Mammary epithelial cell (primary cell): ENCODE results near the gene WLS.

Experiments
- EZH2 ChIP-seq: IDR thresholded peaks from 2 replicates; pipeline ENCODE4 v1.6.1; 2012; ENCODE audit warnings: low read length, inconsistent platforms, borderline replicate concordance
- TF ChIP-seq, protein P1 (sequence below), 2 donors: IDR thresholded peaks in 1 of 2; conservative IDR thresholded peaks in 1 of 2; 2 replicates each; pipeline ENCODE4 v1.5.1; 2011 to 2012; ENCODE audit warnings: inconsistent platforms in 2 of 2, low read length in 2 of 2, mild to moderate bottlenecking in 2 of 2, control low read depth in 1 of 2, low read depth in 1 of 2; ENCODE audit not compliant: insufficient read depth in 1 of 2; ENCODE audit errors: extremely low read depth in 1 of 2

DNA sequence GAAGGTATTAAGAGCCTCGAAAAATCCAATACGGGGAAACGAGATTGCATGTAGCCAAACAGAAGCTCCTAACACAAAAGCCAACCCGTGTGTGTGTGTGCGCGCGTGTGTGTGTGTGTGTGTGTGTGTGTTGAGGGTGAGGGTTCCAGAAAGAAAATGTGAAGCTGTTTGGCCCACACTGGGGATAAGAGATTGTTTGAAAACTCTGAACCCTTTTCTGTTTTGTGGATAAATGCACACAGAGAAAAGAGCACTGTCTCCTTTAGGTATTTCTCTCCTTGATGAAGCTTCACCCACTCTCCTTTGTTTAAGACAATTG, 1.9 kb downstream of the WLS start:
- TF ChIP-seq, protein P1, sequence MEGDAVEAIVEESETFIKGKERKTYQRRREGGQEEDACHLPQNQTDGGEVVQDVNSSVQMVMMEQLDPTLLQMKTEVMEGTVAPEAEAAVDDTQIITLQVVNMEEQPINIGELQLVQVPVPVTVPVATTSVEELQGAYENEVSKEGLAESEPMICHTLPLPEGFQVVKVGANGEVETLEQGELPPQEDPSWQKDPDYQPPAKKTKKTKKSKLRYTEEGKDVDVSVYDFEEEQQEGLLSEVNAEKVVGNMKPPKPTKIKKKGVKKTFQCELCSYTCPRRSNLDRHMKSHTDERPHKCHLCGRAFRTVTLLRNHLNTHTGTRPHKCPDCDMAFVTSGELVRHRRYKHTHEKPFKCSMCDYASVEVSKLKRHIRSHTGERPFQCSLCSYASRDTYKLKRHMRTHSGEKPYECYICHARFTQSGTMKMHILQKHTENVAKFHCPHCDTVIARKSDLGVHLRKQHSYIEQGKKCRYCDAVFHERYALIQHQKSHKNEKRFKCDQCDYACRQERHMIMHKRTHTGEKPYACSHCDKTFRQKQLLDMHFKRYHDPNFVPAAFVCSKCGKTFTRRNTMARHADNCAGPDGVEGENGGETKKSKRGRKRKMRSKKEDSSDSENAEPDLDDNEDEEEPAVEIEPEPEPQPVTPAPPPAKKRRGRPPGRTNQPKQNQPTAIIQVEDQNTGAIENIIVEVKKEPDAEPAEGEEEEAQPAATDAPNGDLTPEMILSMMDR (conservative IDR thresholded peaks at IDR 0.05 in 1 of 2, IDR thresholded peaks at IDR 0.05 in 1 of 2; ENCODE audit: extremely low read depth in 1 of 2, insufficient read depth in 1 of 2, low read depth in 1 of 2, low read length in 2 of 2): no peak
- TF ChIP-seq EZH2: no peak
